GM23338 (cell line): ENCODE results near the gene MAP6D1. TPM values are rescaled to one million over a fixed set of nuclear protein-coding genes. Genes with fewer than 3 reads are reported as not detected.
"Not testable (repeated sequence)": the region's sequence is repeated elsewhere in the genome, so short reads cannot be mapped to it uniquely, and the experiment has no call there.

Source experiments
- ATAC-seq: fragments of 200-7000 bp; cut with Tn5 transposase; 3 replicates; pipeline ENCODE4 v1.9.1; 2020
- DNase-seq: peaks from one replicate; pipeline ENCODE4 v3.0.0-alpha.2; 2015; ENCODE audit warnings: low spot score
- H2AFZ ChIP-seq: fragments of 200-600 bp; sonication (generic); 2 replicates; pipeline ENCODE4 v1.8.0; 2016; ENCODE audit warnings: antibody characterized with exemption, mild to moderate bottlenecking, moderate library complexity
- H3F3A ChIP-seq: fragments of 200-600 bp; sonication (generic); replicated peaks from 2 replicates; pipeline ENCODE4 v1.8.0; 2017; ENCODE audit warnings: antibody characterized with exemption, mixed run types, low read depth
- H3K27ac ChIP-seq: fragments of 200-600 bp; sonication (generic); 2 replicates; pipeline ENCODE4 v1.6.1; 2016; ENCODE audit warnings: low read depth
- H3K27me3 ChIP-seq: fragments of 200-600 bp; sonication (generic); 2 replicates; pipeline ENCODE4 v1.8.0; 2016; ENCODE audit warnings: mild to moderate bottlenecking, mixed run types, moderate library complexity; ENCODE audit not compliant: insufficient read depth
- H3K36me3 ChIP-seq: fragments of 200-600 bp; sonication (generic); 2 replicates; pipeline ENCODE4 v1.8.0; 2016; ENCODE audit warnings: mild to moderate bottlenecking; ENCODE audit not compliant: insufficient read depth
- H3K4me1 ChIP-seq: fragments of 200-600 bp; sonication (generic); 2 replicates; pipeline ENCODE4 v1.8.0; 2016; ENCODE audit warnings: mild to moderate bottlenecking, moderate library complexity; ENCODE audit not compliant: insufficient read depth
- H3K4me2 ChIP-seq: fragments of 200-600 bp; sonication (generic); 2 replicates; pipeline ENCODE4 v1.7.1; 2017; ENCODE audit warnings: mixed run types
- H3K4me3 ChIP-seq: fragments of 200-600 bp; sonication (generic); 2 replicates; pipeline ENCODE4 v1.6.1; 2016; ENCODE audit warnings: mixed run types
- H3K79me2 ChIP-seq: fragments of 200-600 bp; sonication (generic); replicated peaks from 2 replicates; pipeline ENCODE4 v1.8.0; 2017; ENCODE audit warnings: mild to moderate bottlenecking; ENCODE audit not compliant: insufficient read depth
- H3K9me2 ChIP-seq: fragments of 200-600 bp; sonication (generic); 2 replicates; pipeline ENCODE4 v1.8.0; 2017; ENCODE audit not compliant: insufficient read depth
- H4K20me1 ChIP-seq: fragments of 200-600 bp; sonication (generic); replicated peaks from 2 replicates; pipeline ENCODE4 v1.8.0; 2017; ENCODE audit warnings: mild to moderate bottlenecking; ENCODE audit not compliant: insufficient read depth
- H3K27ac Mint-ChIP-seq: 2 replicates; pipeline ENCODE4 v1.8.0; 2020; ENCODE audit warnings: inconsistent platforms, mild to moderate bottlenecking, moderate library complexity, mixed read lengths
- H3K27me3 Mint-ChIP-seq: 3 replicates; pipeline ENCODE4 v1.8.0; 2022; ENCODE audit warnings: low read depth, mild to moderate bottlenecking, moderate library complexity, mixed read lengths, inconsistent platforms; ENCODE audit not compliant: insufficient read depth, poor library complexity
- H3K36me3 Mint-ChIP-seq: 3 replicates; pipeline ENCODE4 v1.8.0; 2021; ENCODE audit warnings: low read depth, mild to moderate bottlenecking, inconsistent platforms, moderate library complexity, mixed read lengths
- H3K4me1 Mint-ChIP-seq: 3 replicates; pipeline ENCODE4 v1.8.0; 2020; ENCODE audit warnings: mild to moderate bottlenecking, inconsistent platforms, mixed read lengths
- H3K4me3 Mint-ChIP-seq: 3 replicates; pipeline ENCODE4 v1.8.0; 2021; ENCODE audit warnings: moderate library complexity, mild to moderate bottlenecking, inconsistent platforms, mixed read lengths
- H3K9me3 Mint-ChIP-seq: 3 replicates; pipeline ENCODE4 v1.8.0; 2020; ENCODE audit warnings: moderate library complexity, mild to moderate bottlenecking, inconsistent platforms, mixed read lengths
- CREB1 ChIP-seq: fragments of 250-450 bp; sonication (Bioruptor Pico); IDR thresholded peaks from 2 replicates; pipeline ENCODE4 v1.5.0; 2020; ENCODE audit warnings: low read depth, mild to moderate bottlenecking, moderate library complexity
- EZH2 ChIP-seq: fragments of 200-600 bp; sonication (generic); IDR thresholded peaks from one replicate; pipeline ENCODE4 v1.8.0; 2017; ENCODE audit warnings: antibody characterized with exemption, mild to moderate bottlenecking, low read depth; ENCODE audit not compliant: unreplicated experiment
- EZH2phosphoT487 ChIP-seq: fragments of 200-600 bp; sonication (generic); IDR thresholded peaks from one replicate; pipeline ENCODE4 v1.8.1; 2018; ENCODE audit warnings: antibody characterized with exemption; ENCODE audit not compliant: unreplicated experiment
- NANOG ChIP-seq: IDR thresholded peaks from 2 replicates; pipeline ENCODE4 v1.6.1; 2016; ENCODE audit warnings: antibody characterized with exemption, borderline replicate concordance
- POLR2AphosphoS5 ChIP-seq: IDR thresholded peaks from 2 replicates; pipeline ENCODE4 v1.6.1; 2016; ENCODE audit warnings: antibody characterized with exemption, low read depth
- ZNF114 ChIP-seq: fragments of 250-450 bp; sonication (Bioruptor Pico); IDR thresholded peaks from 2 replicates; pipeline ENCODE4 v1.5.0; 2020; ENCODE audit warnings: mild to moderate bottlenecking, moderate library complexity
- ZNF331 ChIP-seq: fragments of 250-450 bp; sonication (Bioruptor Pico); IDR thresholded peaks from 2 replicates; pipeline ENCODE4 v1.5.0; 2020; ENCODE audit warnings: low read depth, mild to moderate bottlenecking, moderate library complexity
- polyA plus RNA-seq: library from polyadenylated mRNA; unstranded; fragments of >200 nt; fragmentation: Nextera tagmentation; extraction: Ambion mirVana; gene quantifications from 2 replicates; pipeline ENCODE4 v1.2.1, GENCODE V29; 2016
- total RNA-seq: library from RNA; depleted of rRNA; stranded (reverse); fragments of >200 nt; shearing (Covaris generic); gene quantifications from 2 replicates; pipeline ENCODE4 v1.2.3, GENCODE V29; 2014
- TF ChIP-seq, protein P1 (sequence below): IDR thresholded peaks from 2 replicates; pipeline ENCODE4 v1.6.1; 2016; ENCODE audit warnings: antibody characterized with exemption
- TF ChIP-seq, protein P2 (sequence below), 2 experiments: fragments of 200-600 bp in 1 of 2; sonication (generic) in 1 of 2; conservative IDR thresholded peaks; 2 replicates each; pipeline versions ENCODE4 v1.5.1 to v1.6.1; 2016 to 2017; ENCODE audit warnings: antibody characterized with exemption in 2 of 2, low read depth in 2 of 2, mild to moderate bottlenecking in 2 of 2, moderate library complexity in 1 of 2
- TF ChIP-seq, protein P3 (sequence below): IDR thresholded peaks from one replicate; pipeline ENCODE4 v1.6.1; 2018; ENCODE audit warnings: antibody characterized with exemption; ENCODE audit not compliant: unreplicated experiment

The MAP6D1 gene
- total and polyA plus RNA-seq, 2 experiments from 2014 or later: 2.6 to 8.2 TPM

DNA sequence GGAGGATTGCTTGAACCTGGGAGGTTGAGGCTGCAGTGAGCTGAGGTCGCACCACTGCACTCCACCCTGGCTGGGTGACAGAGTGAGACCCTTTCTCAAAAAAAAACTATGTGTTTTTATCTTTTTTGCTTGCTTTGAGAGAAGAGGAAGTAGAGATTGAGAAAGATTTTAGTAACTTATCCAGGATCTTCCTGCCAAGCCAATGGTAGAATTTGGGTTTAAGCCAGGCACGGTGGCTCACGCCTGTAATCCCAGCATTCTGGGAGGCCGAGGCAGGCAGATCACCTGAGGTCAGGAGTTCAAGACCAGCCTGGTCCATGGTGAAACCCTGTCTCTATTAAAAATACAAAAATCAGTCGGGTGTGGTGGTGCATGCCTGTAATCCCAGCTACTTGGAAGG lies 48.9 kb downstream of the MAP6D1 start:
- not testable (repeated sequence) for DNase-seq, H3K4me1 ChIP-seq, ATAC-seq, H3K27ac Mint-ChIP-seq, H3K4me2 ChIP-seq, H3K9me2 ChIP-seq, H3K27ac ChIP-seq, H3K27me3 ChIP-seq, H3K79me2 ChIP-seq, H3K4me3 Mint-ChIP-seq, H3K9me3 Mint-ChIP-seq, H3K4me3 ChIP-seq, H3F3A ChIP-seq, H3K4me1 Mint-ChIP-seq, H3K27me3 Mint-ChIP-seq, H2AFZ ChIP-seq
- peaks cover 93% of the 10 kb centered on the region for H3K36me3 Mint-ChIP-seq
- H4K20me1 ChIP-seq: peaks cover 14% of the 10 kb centered on the region; the same call in 1 of the 2 replicates
- peaks cover 61% of the 10 kb centered on the region for H3K36me3 ChIP-seq

DNA sequence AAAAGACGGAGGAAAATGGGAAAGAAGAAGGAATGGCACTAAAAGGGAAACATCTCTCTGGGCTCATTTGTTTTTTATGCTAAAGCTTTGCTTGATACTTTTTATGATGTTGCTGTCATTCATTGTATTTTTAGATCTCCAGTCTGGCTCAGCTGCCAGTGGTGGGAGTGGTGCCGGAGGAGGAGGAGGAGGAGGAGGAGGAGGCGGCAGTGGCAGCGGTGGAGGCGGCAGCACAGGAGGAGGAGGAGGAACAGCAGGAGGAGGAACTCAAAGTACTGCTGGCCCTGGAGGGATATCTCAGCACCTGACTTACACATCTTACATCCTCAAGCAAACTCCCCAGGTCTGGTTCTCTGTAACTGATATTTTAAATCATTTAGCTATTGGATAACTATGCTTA lies 49.6 kb downstream of the MAP6D1 start:
- DNase-seq (no peak), ATAC-seq (no peak)
- H3K4me2 ChIP-seq: no peak overlapping the region
- H3K27ac ChIP-seq: no peak overlapping the region
- H3K79me2 ChIP-seq: no peaks in the 10 kb centered on the region
- H3K36me3 ChIP-seq: peaks cover 55% of the 10 kb centered on the region
- Mint-ChIP-seq H3K4me3 (no peak overlapping the region), H3K36me3 (peaks cover 92% of the 10 kb centered on the region), H3K4me1 (no peaks in the 10 kb centered on the region), H3K27ac (no peak overlapping the region), H3K27me3 (no peaks in the 10 kb centered on the region), H3K9me3 (no peaks in the 10 kb centered on the region)
- H3K4me3 ChIP-seq: no peak overlapping the region
- H3K4me1 ChIP-seq: no peaks in the 10 kb centered on the region
- no peaks in the 10 kb centered on the region for H3K27me3 ChIP-seq
- no peaks in the 10 kb centered on the region for H3K9me2 ChIP-seq
- no peak overlapping the region for H2AFZ ChIP-seq
- TF ChIP-seq, protein P1, sequence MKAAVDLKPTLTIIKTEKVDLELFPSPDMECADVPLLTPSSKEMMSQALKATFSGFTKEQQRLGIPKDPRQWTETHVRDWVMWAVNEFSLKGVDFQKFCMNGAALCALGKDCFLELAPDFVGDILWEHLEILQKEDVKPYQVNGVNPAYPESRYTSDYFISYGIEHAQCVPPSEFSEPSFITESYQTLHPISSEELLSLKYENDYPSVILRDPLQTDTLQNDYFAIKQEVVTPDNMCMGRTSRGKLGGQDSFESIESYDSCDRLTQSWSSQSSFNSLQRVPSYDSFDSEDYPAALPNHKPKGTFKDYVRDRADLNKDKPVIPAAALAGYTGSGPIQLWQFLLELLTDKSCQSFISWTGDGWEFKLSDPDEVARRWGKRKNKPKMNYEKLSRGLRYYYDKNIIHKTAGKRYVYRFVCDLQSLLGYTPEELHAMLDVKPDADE: no peak
- no peak for TF ChIP-seq CREB1 (CRISPR knock-in tag)
- no peak for TF ChIP-seq EZH2phosphoT487
- no peak for TF ChIP-seq POLR2AphosphoS5
- TF ChIP-seq, protein P2, sequence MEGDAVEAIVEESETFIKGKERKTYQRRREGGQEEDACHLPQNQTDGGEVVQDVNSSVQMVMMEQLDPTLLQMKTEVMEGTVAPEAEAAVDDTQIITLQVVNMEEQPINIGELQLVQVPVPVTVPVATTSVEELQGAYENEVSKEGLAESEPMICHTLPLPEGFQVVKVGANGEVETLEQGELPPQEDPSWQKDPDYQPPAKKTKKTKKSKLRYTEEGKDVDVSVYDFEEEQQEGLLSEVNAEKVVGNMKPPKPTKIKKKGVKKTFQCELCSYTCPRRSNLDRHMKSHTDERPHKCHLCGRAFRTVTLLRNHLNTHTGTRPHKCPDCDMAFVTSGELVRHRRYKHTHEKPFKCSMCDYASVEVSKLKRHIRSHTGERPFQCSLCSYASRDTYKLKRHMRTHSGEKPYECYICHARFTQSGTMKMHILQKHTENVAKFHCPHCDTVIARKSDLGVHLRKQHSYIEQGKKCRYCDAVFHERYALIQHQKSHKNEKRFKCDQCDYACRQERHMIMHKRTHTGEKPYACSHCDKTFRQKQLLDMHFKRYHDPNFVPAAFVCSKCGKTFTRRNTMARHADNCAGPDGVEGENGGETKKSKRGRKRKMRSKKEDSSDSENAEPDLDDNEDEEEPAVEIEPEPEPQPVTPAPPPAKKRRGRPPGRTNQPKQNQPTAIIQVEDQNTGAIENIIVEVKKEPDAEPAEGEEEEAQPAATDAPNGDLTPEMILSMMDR (conservative IDR thresholded peaks at IDR 0.05; ENCODE audit: low read depth in 2 of 2): no peak
- TF ChIP-seq ZNF331 (CRISPR knock-in tag): no peak
- TF ChIP-seq ZNF114 (CRISPR knock-in tag): no peak
- H3F3A ChIP-seq: peaks cover 3% of the 10 kb centered on the region; the same call in 1 of the 2 replicates
- peaks cover 15% of the 10 kb centered on the region; the same call in 1 of the 2 replicates for H4K20me1 ChIP-seq

DNA sequence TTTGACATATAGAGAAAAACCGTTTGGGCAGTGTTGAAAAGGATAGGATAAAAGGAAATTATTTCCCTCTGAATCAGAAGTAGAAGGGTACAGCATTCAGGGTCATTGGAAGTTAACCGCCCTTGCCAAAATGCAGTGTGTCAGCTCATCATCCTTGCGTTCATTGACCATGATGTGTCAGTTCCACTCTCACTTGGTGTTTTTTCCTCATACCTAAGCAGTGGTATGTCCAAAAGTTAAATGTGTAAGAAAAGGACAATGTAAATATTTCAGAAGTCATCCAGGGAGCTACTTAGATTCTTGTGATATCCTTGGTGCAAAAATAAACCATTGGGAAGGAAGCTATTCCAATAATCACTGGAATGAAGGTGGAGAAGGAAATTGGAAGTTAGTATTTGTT lies 50.7 kb downstream of the MAP6D1 start:
- Histone ChIP-seq H3K4me3 (no peak overlapping the region), H3F3A (peaks cover 3% of the 10 kb centered on the region; the same call in 1 of the 2 replicates), H3K9me2 (no peaks in the 10 kb centered on the region), H2AFZ (no peak overlapping the region), H3K36me3 (peaks cover 53% of the 10 kb centered on the region), H4K20me1 (peaks cover 19% of the 10 kb centered on the region; the same call in 1 of the 2 replicates), H3K4me1 (no peaks in the 10 kb centered on the region), H3K79me2 (no peaks in the 10 kb centered on the region), H3K4me2 (no peak overlapping the region), H3K27ac (no peak overlapping the region), H3K27me3 (no peaks in the 10 kb centered on the region)
- no peaks in the 10 kb centered on the region for H3K9me3 Mint-ChIP-seq
- DNase-seq (no peak), ATAC-seq (no peak)
- H3K27ac Mint-ChIP-seq: no peak overlapping the region
- H3K27me3 Mint-ChIP-seq: no peaks in the 10 kb centered on the region
- H3K4me3 Mint-ChIP-seq: no peak overlapping the region
- peaks cover 85% of the 10 kb centered on the region for H3K36me3 Mint-ChIP-seq
- no peaks in the 10 kb centered on the region for H3K4me1 Mint-ChIP-seq
- TF ChIP-seq EZH2 (no peak), CREB1 (CRISPR knock-in tag) (no peak), NANOG (no peak), ZNF331 (CRISPR knock-in tag) (no peak), EZH2phosphoT487 (no peak), POLR2AphosphoS5 (no peak)
- TF ChIP-seq, protein P3, sequence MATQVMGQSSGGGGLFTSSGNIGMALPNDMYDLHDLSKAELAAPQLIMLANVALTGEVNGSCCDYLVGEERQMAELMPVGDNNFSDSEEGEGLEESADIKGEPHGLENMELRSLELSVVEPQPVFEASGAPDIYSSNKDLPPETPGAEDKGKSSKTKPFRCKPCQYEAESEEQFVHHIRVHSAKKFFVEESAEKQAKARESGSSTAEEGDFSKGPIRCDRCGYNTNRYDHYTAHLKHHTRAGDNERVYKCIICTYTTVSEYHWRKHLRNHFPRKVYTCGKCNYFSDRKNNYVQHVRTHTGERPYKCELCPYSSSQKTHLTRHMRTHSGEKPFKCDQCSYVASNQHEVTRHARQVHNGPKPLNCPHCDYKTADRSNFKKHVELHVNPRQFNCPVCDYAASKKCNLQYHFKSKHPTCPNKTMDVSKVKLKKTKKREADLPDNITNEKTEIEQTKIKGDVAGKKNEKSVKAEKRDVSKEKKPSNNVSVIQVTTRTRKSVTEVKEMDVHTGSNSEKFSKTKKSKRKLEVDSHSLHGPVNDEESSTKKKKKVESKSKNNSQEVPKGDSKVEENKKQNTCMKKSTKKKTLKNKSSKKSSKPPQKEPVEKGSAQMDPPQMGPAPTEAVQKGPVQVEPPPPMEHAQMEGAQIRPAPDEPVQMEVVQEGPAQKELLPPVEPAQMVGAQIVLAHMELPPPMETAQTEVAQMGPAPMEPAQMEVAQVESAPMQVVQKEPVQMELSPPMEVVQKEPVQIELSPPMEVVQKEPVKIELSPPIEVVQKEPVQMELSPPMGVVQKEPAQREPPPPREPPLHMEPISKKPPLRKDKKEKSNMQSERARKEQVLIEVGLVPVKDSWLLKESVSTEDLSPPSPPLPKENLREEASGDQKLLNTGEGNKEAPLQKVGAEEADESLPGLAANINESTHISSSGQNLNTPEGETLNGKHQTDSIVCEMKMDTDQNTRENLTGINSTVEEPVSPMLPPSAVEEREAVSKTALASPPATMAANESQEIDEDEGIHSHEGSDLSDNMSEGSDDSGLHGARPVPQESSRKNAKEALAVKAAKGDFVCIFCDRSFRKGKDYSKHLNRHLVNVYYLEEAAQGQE: no peak
- TF ChIP-seq, protein P1: no peak
